ENCODE measurements around the gene TBC1D2B.

TBC1D2B gene

GRCh38 chr15:78052001-78052401 is 25.5 kb downstream of the TBC1D2B start:
- FAIRE-seq: no peak

- FAIRE-seq: no peak
Observed at GRCh38 chr15:78051596-78051995, 25.9 kb downstream of the TBC1D2B start.

- no peak for FAIRE-seq
Observed at GRCh38 chr15:78050826-78051225, 26.7 kb downstream of the TBC1D2B start.

GRCh38 chr15:78050441-78050809 is 27.1 kb downstream of the TBC1D2B start:
- no peak for FAIRE-seq

GRCh38 chr15:78049691-78050440 is 27.6 kb downstream of the TBC1D2B start:
- no peak for FAIRE-seq

- FAIRE-seq: no peak
Observed at GRCh38 chr15:78048628-78048920, 28.9 kb downstream of the TBC1D2B start.

- FAIRE-seq: peak; percentile 77
Observed at GRCh38 chr15:78047761-78048627, 29.5 kb downstream of the TBC1D2B start.

GRCh38 chr15:78046796-78047341 is 30.6 kb downstream of the TBC1D2B start:
- FAIRE-seq: no peak

GRCh38 chr15:78045189-78045588 is 32.3 kb downstream of the TBC1D2B start:
- no peak for FAIRE-seq

- no peak for FAIRE-seq
Observed at GRCh38 chr15:78044407-78045155, 32.9 kb downstream of the TBC1D2B start.

- FAIRE-seq: no peak
Observed at GRCh38 chr15:78041946-78042345, 35.6 kb downstream of the TBC1D2B start.

GRCh38 chr15:78040653-78041244 is 36.8 kb downstream of the TBC1D2B start:
- no peak for FAIRE-seq

GRCh38 chr15:78038585-78039247 is 38.8 kb downstream of the TBC1D2B start:
- FAIRE-seq: no peak

GRCh38 chr15:78037779-78038305 is 39.7 kb downstream of the TBC1D2B start:
- no peak for FAIRE-seq

- no peak for FAIRE-seq
Observed at GRCh38 chr15:78037328-78037727, 40.2 kb downstream of the TBC1D2B start.

- no peak for FAIRE-seq
Observed at GRCh38 chr15:78035861-78036476, 41.5 kb downstream of the TBC1D2B start.

GRCh38 chr15:78035321-78035751 is 42.2 kb downstream of the TBC1D2B start:
- FAIRE-seq: no peak

- no peak for FAIRE-seq
Observed at GRCh38 chr15:78034495-78035191, 42.9 kb downstream of the TBC1D2B start.

GRCh38 chr15:78033864-78034263 is 43.6 kb downstream of the TBC1D2B start:
- no peak for FAIRE-seq

GRCh38 chr15:78032671-78033070 is 44.8 kb downstream of the TBC1D2B start:
- FAIRE-seq: no peak

- no peak for FAIRE-seq
Observed at GRCh38 chr15:78024883-78025282, 52.6 kb downstream of the TBC1D2B start.
